HK-2 (cell line): ENCODE measurements around the gene RSAD2.
"Not testable (repeated sequence)": the region's sequence is repeated elsewhere in the genome, so short reads cannot be mapped to it uniquely, and the experiment has no call there.

Source experiments
- DNase-seq: peaks from one replicate; pipeline ENCODE4 v3.0.0-alpha.2; 2018; ENCODE audit not compliant: unreplicated experiment

The RSAD2 gene, protein sequence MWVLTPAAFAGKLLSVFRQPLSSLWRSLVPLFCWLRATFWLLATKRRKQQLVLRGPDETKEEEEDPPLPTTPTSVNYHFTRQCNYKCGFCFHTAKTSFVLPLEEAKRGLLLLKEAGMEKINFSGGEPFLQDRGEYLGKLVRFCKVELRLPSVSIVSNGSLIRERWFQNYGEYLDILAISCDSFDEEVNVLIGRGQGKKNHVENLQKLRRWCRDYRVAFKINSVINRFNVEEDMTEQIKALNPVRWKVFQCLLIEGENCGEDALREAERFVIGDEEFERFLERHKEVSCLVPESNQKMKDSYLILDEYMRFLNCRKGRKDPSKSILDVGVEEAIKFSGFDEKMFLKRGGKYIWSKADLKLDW

DNA sequence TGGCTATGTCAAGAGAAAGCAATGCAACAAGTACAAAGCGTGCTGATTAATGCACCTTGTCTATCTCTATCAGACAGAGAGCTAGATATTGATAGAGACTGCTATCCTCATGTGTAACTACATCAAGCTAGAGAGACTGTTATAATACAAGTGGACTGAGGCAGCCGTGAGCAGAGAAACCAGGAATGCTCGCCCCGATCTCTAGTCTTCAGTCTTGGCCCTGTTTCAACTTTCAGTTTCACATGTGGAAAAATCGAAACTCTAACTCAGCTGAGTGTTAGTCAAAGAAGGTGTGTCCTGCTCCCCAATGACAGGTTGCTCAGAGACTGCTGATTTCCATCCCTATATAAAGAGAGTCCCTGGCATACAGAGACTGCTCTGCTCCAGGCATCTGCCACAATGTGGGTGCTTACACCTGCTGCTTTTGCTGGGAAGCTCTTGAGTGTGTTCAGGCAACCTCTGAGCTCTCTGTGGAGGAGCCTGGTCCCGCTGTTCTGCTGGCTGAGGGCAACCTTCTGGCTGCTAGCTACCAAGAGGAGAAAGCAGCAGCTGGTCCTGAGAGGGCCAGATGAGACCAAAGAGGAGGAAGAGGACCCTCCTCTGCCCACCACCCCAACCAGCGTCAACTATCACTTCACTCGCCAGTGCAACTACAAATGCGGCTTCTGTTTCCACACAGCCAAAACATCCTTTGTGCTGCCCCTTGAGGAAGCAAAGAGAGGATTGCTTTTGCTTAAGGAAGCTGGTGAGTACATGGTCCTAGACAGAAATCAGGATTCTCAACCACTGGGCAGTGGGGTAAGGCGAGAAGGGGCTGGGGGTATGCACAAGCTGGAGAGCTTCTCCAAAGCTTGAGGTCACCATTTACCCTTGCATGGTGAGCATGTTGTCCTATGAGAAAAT lies at the start of gene RSAD2:
RSAD2 (plus strand) TSS at position 376 of the 903 bp plus-strand sequence; CDS start at position 400, 24 bp downstream.
- no peak for DNase-seq

DNA sequence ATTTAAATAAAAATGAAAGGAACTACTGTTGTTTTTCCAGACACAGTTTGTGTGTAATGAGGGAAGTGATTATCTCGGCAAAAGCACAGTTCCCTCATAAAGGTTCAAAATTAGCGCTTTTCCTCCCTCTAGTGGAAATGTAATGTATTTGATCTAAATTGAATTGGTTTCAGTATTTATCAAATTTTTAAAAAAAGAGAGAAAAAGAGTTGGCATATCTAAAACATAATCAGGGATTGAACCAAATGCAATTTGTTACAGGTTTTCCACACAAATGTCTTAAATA lies 49.3 kb upstream of the RSAD2 start:
- no peak for DNase-seq

DNA sequence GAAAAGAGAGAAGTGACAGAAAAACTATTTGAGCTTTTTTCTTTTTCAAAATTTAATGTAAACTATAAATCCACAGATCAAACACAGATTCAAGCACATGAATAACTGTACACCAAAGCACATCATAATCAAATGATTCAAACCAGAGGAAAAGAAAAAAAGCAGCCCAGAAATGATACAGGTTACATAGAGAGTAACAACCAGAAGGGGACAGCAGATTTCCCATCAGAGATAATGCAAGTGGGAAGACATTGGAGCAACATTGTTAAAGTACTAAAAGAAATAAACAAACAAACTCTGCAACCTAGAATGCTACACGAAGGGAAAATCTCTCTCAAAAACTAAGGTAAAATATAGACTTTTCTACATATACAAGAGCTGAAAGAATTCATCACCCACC lies 46.3 kb upstream of the RSAD2 start:
- no peak for DNase-seq

DNA sequence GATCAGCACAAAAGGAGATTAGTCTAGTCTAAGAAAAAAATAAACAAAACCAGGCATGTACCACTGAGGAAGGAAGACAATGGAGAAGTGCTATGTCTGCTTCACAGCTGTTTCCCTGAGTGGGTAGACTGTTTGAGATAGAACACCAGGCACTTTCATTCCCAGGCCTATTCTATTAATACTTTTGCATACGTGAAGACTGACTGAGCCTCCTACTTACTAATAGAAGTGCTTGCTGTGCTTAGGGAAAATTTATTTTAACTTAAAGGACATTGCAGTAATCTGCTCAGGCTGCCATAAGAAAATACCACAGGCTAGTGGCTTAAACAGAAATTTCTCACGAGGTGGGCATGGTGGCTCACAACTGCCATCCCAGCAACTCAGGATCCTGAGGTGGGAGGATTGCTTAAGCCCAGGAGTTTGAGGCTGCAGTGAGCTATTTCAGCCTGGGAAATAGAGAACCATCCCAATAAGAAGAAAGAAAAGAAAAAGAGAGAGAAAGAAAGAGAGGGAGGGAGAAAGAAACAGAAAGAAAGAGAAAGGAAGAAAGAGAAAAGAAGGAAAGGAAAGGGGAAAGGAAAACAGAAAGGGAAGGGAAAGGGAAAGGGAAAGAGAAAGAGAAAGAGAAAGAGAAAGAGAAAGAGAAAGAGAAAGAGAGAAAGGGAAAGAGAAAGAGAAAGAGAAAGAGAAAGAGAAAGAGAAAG lies 44.8 kb upstream of the RSAD2 start:
- DNase-seq: no peak

DNA sequence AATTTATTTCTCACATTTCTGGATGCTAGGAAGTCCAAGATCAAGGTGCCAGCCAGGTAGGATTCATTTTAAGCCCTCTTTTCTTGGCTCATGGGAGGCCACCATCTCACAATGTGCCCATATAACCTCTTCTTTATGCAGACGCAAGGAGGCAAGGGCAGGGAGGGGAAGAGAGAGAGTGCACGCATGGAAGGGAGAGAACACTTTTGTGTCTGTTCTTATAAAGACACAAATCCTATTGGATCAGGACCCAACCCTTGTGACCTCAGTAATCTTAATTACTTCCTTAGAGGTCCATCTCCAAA lies 44.3 kb upstream of the RSAD2 start:
- DNase-seq: no peak

DNA sequence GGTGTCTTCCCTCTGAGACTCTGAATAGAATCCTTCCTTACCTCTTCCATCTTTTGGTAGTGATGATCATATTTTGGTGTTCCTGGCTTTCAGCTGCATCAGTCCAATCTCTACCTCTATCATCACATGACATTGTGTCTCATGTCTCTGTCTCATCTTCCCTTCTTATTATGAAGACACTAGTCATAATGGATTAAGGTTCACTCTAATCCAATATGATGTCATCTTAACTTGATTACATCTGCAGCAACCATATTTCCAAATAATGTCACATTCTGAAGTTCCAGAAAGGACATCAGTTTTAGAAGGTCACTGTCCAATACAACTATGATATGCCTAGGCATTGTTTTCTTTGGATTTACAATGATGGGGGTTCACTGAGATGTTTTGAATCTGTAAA lies 43.4 kb upstream of the RSAD2 start:
- no peak for DNase-seq

DNA sequence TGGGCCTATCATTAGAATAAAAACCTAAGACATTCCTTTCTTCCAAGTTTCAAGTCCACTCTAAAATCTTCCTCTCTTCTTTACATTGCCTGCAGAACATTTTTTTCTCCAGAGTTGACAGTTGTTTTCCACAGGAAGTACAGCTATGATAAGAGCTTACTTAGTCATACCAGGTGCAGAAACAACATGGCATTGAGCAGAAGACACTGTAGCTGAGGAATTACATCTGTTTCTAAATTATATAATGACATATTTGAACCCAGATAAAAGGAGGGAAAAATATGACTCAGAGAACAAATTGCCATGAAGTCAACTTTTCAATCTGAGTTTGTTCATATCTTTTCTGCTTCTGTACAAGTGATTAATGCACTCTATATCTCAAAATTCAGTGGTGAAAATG lies 42.1 kb upstream of the RSAD2 start:
- no peak for DNase-seq

DNA sequence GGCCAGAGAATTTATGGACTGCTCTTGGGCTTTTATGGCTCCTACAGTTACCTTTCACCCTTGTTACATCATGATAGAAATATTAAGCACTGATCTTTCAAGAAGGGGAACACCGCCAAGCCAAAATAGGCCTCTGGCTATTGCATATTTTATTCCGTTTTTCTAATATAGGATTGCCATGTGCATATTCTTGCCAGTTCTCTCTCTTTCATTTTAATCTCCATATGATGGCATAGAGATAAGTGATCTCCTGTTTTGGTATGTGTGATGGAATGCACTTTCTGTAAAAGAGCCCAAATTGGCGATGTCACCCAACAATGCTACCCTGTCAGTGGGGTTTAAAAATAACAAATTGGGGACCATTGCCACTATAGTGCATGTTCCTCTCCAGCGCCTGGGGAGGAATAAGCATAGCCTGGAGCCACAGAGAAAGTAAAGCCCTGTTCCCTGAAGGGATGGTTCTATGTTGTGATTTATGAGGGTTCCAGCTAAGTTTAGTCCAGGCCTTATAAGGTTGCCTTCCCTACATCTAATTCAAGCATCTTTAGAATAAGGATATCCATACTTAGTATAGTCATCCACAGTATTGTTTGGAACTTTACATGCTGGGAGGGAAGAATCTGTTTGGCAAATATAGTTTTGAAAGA lies 38.8 kb upstream of the RSAD2 start:
- no peak for DNase-seq

DNA sequence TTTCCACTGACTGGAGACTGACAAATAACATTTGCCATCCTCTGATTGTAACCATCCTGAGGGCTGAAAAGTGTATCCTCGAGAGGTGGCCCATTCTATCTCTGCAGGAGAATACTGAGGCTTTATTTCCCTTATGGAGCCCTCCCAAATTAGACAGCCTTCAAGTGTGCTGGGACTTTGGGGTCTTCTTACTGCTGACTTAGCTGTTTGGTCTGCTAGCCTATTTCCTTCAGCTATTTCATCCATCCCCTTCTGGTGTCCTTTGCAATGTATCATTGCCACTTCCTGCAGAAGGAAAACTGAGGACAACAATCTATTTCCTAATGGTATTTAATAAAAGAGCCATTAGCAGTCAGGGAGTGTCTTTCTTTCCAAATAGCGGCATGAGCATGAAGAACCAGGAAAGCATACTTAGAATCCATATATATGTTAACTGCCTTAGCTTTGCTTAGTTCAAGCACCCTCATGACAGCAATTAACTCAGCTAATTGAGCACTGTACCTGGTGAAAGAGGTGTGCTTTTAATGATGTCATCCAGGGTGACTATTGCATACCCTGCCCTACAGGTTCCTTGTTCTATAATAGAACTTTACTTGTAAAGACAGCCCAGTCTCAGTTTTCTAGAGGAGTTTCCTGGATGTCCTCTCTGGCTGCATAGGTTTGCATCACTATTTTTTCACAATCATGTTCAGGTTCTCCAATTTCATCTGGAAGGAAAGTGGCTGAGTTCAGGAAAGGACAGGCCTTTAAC lies 35.9 kb upstream of the RSAD2 start:
- no peak for DNase-seq

DNA sequence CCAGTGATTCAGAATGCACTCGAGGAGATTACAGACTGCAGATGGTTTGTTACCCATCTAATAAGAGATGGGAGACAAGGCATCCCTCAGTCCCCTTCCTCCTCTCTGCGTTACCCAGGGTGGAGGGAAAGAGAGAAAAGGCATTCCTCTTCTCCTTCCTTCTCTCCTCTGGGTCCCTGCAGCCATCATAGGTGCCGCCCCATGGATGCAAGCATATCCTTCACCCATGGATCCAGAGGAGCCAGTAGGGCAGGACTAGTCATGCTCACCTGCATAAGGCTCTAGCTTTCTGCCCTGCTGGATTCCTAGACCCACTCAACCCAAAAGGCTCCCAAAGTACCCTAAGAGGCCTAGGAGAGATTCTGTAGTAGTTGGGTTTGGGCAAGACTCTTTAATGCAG lies 32.3 kb upstream of the RSAD2 start:
- no peak for DNase-seq

- DNase-seq: no peak
These were observed 31.7 kb upstream of the RSAD2 start for GRCh38 chr2:6845903-6846302.

- DNase-seq: no peak
These were observed 31.0 kb upstream of the RSAD2 start for GRCh38 chr2:6846540-6846939.

GRCh38 chr2:6846967-6847681 lies 30.5 kb upstream of the RSAD2 start:
- no peak for DNase-seq

- no peak for DNase-seq
These were observed 25.4 kb upstream of the RSAD2 start for GRCh38 chr2:6852195-6852594.

DNA sequence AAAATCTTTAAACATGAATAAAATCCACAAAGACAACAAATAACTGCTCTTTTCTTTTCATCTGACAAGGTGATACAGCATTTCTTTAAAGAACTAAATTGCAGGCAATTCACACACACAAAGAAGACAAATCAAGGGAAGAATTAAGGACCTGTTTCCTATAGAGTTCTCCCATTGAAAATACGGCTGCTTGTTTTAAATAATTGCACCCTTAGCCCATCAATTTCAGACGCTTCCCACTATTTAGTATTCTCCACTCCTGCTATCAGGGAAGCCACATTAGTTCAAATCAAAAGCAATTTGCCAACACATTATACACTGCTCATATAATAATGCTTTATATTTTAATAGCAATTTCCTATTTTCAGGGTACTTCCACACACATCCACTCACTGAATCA lies 23.2 kb upstream of the RSAD2 start:
- no peak for DNase-seq

GRCh38 chr2:6855860-6856547 lies 21.6 kb upstream of the RSAD2 start:
- DNase-seq: no peak

- no peak for DNase-seq
These were observed 21.0 kb upstream of the RSAD2 start for GRCh38 chr2:6856548-6856920.

- DNase-seq: not testable (repeated sequence)
These were observed 19.0 kb upstream of the RSAD2 start for GRCh38 chr2:6858466-6859027.

DNA sequence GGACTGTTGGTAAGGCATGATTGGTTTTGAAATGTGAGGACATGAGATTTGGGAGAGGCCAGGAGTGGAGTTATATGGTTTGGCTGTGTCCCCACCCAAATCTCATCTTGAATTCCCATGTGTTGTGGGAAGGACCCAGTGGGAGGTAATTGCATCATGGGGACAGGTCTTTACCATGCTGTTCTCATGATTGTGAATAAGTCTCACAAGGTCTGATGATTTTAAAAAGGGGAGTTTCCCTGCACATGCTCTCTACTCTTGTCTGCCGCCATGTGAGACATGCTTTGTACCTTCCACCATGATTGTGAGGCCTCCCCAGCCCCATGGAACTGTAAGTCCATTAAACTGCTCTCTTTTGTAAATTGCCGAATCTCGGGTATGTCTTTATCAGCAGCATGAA lies 17.3 kb upstream of the RSAD2 start:
- no peak for DNase-seq

- DNase-seq: no peak
These were observed 13.8 kb upstream of the RSAD2 start for GRCh38 chr2:6863792-6864191.
